ENCODE measurements around the gene ARCN1. TPM values are rescaled to one million over a fixed set of nuclear protein-coding genes. Genes with fewer than 3 reads are reported as not detected.

ARCN1 gene
- total and polyA plus RNA-seq, 9 of the 15 experiments (the other 6 are each of a cell fraction or from before 2014, with no cell fraction given) = 30.0 to 224 (median 76.4) TPM

DNA sequence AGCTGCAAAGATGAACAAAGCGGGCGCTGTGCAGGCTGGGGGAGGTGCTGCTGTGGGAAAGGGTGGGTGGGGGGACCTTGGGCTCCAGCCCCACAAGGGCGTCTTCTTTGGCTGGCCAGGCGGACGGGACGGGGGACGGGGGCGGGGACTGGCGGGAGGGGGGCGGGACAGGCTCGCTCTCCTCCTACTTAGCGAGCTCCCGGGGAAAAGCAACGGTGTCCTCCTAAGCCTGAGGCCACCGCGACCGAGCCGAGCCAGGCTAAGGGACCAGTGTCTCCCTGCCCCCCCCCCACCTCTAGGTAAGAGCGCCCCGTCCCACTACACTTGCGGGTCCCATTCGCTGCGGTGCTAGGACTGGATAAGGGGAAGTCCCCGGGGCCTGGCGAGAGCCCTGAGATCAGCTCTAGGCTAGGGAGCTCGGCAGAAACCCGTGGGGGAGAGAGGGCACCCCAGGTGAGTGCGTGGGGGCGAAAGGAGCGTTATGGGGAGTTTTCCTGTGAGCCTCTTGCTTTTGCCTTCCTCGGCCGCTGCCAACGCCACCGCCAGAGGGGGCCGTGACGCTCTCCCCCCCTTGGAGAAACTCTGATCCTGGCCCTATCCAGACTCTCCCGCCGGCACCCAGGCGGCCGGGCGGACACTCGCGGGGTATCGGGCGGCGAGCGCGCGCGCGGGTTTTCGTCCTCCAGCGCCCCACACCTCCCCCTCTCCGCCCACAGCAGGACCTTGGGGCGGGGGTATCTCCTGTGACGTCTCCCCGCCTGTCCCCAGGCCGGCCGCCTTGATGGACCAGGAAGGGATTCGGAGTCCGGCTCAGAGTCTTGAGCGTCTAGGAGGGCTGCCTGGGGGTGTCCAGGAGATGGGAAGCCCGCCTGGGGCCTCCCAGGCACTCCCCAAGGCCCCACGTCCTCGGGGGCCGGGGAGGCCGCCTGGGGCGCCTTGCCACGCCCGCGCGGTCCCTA lies 35.5 kb downstream of the ARCN1 start, which contains the start of gene PHLDB1 (continued):
- no peak for TF ChIP-seq ZNF57 (CRISPR knock-in tag; IDR thresholded peaks at IDR 0.05)
- TF ChIP-seq EP300 (IDR thresholded peaks at IDR 0.05; ENCODE audit: low read length) = no peak
- no peak for TF ChIP-seq TCFL5 (CRISPR knock-in tag; conservative IDR thresholded peaks at IDR 0.05)
- TF ChIP-seq MAFK (IDR thresholded peaks at IDR 0.05; ENCODE audit: low read length) = no peak
- no peak for TF ChIP-seq ARID1B (IDR thresholded peaks at IDR 0.05)
- TF ChIP-seq ZNF592 (IDR thresholded peaks at IDR 0.05) = no peak
- peak; percentile 51; the same call in 1 of the 2 replicates for TF ChIP-seq PHF8 (IDR thresholded peaks at IDR 0.05; ENCODE audit: borderline replicate concordance, low read length)
- no peak for TF ChIP-seq MCM7 (IDR thresholded peaks at IDR 0.05)
- TF ChIP-seq SRSF3 (IDR thresholded peaks at IDR 0.05; ENCODE audit: insufficient read depth, low read length) = no peak
- TF ChIP-seq YY1 (IDR thresholded peaks at IDR 0.05; ENCODE audit: borderline replicate concordance in 1 of 3, control insufficient read depth in 1 of 3, extremely low read depth in 1 of 3, insufficient read depth in 3 of 3, insufficient read length in 1 of 3, insufficient replicate concordance in 2 of 3, low read depth in 1 of 3, low read length in 2 of 3) = no peak
- TF ChIP-seq SRSF1 (IDR thresholded peaks at IDR 0.05; ENCODE audit: low read depth, low read length) = no peak
- no peak for TF ChIP-seq MED1 (CRISPR knock-in tag; IDR thresholded peaks at IDR 0.05; ENCODE audit: borderline replicate concordance)
- TF ChIP-seq BCLAF1 (IDR thresholded peaks at IDR 0.05; ENCODE audit: borderline replicate concordance in 1 of 2, control insufficient read depth in 1 of 2, low read depth in 2 of 2, low read length in 1 of 2) = 0 out of 4 replicates have a peak, but pooled peaks of 1 of the 2 experiments have one; percentile 14
- TF ChIP-seq NBN (IDR thresholded peaks at IDR 0.05; ENCODE audit: low read depth) = peak; percentile 77
- TF ChIP-seq IRF2 (CRISPR knock-in tag; IDR thresholded peaks at IDR 0.05) = no peak
- no peak for TF ChIP-seq SMARCC2 (IDR thresholded peaks at IDR 0.05; ENCODE audit: low read depth)
- TF ChIP-seq, protein P1, sequence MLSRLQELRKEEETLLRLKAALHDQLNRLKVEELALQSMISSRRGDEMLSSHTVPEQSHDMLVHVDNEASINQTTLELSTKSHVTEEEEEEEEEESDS (CRISPR knock-in tag; IDR thresholded peaks at IDR 0.05) = no peak
- TF ChIP-seq POLR2AphosphoS5 (IDR thresholded peaks at IDR 0.05; ENCODE audit: control insufficient read depth, insufficient read depth, low read depth, low read length) = no peak; the same call in 1 of the 2 replicates

All from K562 (cell line).